Measurements from ENCODE around the gene RBPMS2.

- TF ChIP-seq CTCF (IDR thresholded peaks at IDR 0.05) (no peak), POLR2A (IDR thresholded peaks at IDR 0.05) (no peak)
Measured at GRCh38 chr15:64746921-64747320, 28.5 kb downstream of the RBPMS2 start.

Data from lower leg skin (tissue), 3 donors.